ENCODE results near the gene GPR152. TPM values are rescaled to one million over a fixed set of nuclear protein-coding genes. Genes with fewer than 3 reads are reported as not detected.
A peak's percentile ranks its signal among the peaks of the same experiment; 100 is the strongest.

Gene GPR152
- total RNA-seq, 2 donors from 2014 or later, result not detected

DNA sequence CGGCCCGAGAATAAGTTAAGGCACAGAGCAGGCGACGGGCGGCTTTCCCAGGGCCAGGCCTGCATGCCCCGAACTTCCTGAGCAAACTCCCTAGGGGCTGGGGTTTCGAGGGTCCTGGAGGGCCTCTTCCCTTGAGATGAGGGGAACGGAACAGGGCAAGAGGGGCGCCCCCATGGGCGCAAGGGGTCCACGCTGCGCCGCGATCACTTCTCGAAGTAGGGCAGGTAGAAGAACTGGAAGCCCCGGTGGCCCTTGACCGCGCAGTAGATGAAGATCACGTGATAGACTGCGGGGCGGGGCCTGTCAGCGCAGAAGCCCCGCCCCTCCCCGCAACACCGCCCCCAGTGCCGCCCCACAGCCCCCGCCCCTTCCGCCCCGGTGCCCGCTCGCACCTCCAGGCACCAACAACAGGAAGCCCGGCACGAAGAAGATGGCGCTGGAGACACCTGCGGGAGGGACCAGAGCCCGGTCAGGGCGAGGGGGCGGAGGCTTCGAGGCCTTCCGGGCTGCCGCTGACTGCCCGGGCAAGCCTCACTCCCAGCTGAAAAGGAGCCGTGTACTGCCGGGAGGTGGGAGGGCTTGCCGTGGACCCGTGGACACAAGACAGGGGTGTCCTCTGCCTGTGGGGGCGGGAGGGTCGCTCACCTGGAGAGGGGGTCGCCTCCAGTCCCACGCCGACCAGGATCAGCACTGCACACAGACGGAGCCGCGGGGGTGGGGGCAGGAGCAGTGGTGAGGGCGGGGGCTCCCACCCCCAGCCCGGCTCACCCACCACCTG, 12.1 kb upstream of the GPR152 start:
- intact Hi-C loops (cut with DNase I), result loop anchor here (5.0 kb wide), 1 partner anchor 62 kb away; the partner anchor contains the start of genes PPP1CA and TBC1D10C
- Histone ChIP-seq H3K27ac (peak overlapping the region; percentile 81 to 90), H3K9me3 (no peaks in the 10 kb centered on the region), H3K36me3 (peaks cover 0 to 4% of the 10 kb centered on the region in 2 donors), H3K27me3 (replicated peaks; ENCODE audit: insufficient read depth) (no peaks in the 10 kb centered on the region), H3K4me3 (peak overlapping the region; percentile 26 to 43), H3K4me1 (replicated peaks) (peaks cover 6% of the 10 kb centered on the region)
- TF ChIP-seq, protein P1, sequence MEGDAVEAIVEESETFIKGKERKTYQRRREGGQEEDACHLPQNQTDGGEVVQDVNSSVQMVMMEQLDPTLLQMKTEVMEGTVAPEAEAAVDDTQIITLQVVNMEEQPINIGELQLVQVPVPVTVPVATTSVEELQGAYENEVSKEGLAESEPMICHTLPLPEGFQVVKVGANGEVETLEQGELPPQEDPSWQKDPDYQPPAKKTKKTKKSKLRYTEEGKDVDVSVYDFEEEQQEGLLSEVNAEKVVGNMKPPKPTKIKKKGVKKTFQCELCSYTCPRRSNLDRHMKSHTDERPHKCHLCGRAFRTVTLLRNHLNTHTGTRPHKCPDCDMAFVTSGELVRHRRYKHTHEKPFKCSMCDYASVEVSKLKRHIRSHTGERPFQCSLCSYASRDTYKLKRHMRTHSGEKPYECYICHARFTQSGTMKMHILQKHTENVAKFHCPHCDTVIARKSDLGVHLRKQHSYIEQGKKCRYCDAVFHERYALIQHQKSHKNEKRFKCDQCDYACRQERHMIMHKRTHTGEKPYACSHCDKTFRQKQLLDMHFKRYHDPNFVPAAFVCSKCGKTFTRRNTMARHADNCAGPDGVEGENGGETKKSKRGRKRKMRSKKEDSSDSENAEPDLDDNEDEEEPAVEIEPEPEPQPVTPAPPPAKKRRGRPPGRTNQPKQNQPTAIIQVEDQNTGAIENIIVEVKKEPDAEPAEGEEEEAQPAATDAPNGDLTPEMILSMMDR (IDR thresholded peaks at IDR 0.05), result no peak
- TF ChIP-seq POLR2AphosphoS5 (IDR thresholded peaks at IDR 0.05) (peak; percentile 66), POLR2A (IDR thresholded peaks at IDR 0.05) (peak; percentile 69)
- WGBS, result 38% methylated on average over 35 of the region's 56 CpGs
- peak; percentile 85 for DNase-seq (ENCODE audit: low spot score)

DNA sequence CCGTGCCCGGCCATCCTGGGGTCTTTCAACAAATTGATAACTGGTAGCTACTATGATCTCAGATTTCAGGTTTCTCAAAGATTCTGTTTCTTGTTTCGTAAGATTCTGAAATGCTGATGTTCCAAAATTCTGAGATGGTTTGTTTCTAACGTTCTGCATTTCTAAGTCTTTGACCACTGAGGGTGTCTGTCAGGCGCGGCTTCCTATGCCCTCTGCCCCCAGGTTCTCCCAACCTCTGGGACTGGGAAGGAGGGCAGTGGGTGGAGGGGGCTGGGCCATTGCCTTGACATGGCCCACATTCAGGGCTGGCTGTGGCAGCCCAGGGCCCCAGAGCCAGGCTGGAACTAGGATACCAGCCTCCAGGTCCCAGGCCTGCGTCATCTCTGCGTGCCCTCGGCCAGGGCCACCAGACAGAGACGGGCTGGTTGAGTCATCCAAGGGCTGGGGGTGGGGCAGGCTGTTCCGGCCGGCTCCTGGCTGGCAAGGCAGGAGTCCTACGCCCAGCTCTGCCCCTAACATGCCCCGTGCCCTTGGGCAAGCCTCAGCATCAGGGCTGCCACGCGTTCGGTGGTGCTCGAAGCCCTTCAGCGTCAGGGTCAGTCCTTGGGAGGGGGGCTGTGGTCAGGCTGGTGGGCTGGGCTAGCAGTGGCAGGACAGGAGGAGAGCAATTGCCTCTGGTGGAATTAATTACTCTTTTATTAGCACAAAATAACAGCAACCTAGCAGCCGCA, 11.3 kb upstream of the GPR152 start:
- 86% methylated on average over 17 of the region's 20 CpGs for WGBS
- H3K4me3 ChIP-seq, result peak overlapping the region in 1 of 2 donors; percentile 43

DNA sequence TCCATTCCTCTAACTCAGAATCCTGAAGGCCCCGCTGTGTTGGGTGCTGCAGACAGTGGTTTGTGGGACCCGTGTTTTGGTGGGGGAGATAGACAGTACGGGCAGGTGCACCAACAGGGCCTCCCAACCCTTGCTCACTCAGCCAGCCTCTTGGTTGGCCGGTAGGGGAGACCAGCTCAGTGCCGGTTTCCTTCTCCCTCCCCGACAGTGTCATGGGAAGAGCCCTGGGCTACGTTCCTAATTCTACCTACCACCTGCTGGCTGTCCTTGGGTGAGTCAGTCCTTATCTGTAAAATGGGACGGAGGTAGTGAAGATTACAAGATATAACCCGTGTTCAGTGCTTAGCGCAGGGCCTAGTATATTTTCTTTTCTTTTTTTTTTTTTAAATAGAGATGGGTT, 10.7 kb upstream of the GPR152 start:
- Histone ChIP-seq H3K27ac (no peak overlapping the region), H3K36me3 (peaks cover 0 to 4% of the 10 kb centered on the region in 2 donors), H3K4me3 (no peak overlapping the region), H3K9me3 (no peaks in the 10 kb centered on the region), H3K4me1 (replicated peaks) (peaks cover 6% of the 10 kb centered on the region), H3K27me3 (replicated peaks; ENCODE audit: insufficient read depth) (no peaks in the 10 kb centered on the region)
- 90% methylated on average over 10 of the region's 10 CpGs for WGBS
- intact Hi-C loops (cut with DNase I), result no loop called here
- TF ChIP-seq POLR2A (IDR thresholded peaks at IDR 0.05) (no peak), POLR2AphosphoS5 (IDR thresholded peaks at IDR 0.05) (no peak)
- TF ChIP-seq, protein P1 (IDR thresholded peaks at IDR 0.05), result no peak
- no peak for DNase-seq (ENCODE audit: low spot score)

More for the DNA sequence above, 11.3 kb upstream of the GPR152 start:
- no peak for DNase-seq (ENCODE audit: low spot score)
- intact Hi-C loops (cut with DNase I), result no loop called here
- Histone ChIP-seq H3K4me1 (replicated peaks) (peaks cover 6% of the 10 kb centered on the region), H3K36me3 (peaks cover 0 to 4% of the 10 kb centered on the region in 2 donors), H3K27ac (peak overlapping the region; percentile 81 to 90), H3K27me3 (replicated peaks; ENCODE audit: insufficient read depth) (no peaks in the 10 kb centered on the region), H3K9me3 (no peaks in the 10 kb centered on the region)
- TF ChIP-seq, protein P1 (IDR thresholded peaks at IDR 0.05), result no peak
- no peak for TF ChIP-seq POLR2A (IDR thresholded peaks at IDR 0.05)
- no peak for TF ChIP-seq POLR2AphosphoS5 (IDR thresholded peaks at IDR 0.05)

DNA sequence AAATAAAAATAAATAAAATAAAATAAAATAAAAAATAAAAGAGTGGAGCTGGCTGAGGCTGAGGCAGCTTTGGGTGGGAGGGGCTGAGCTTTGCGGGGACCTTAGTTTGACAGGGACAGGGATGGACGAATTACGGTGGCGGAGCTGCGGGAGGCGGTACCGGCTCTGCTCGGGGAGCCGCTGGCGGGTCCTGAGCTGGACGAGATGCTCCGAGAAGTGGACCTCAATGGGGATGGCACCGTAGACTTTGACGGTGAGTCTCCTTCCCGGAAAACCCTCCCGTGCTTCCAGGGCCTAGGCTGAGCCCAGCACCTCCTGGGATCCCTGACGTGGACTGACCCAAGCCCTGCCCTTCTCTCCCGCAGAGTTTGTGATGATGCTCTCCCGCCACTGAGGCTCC, 5.7 kb upstream of the GPR152 start:
- no peak overlapping the region for H3K27ac ChIP-seq
- intact Hi-C loops (cut with DNase I), result no loop called here
- no peak for DNase-seq (ENCODE audit: low spot score)
- 86% methylated on average over 19 of the region's 19 CpGs for WGBS
- H3K4me1 ChIP-seq (replicated peaks), result no peaks in the 10 kb centered on the region
- TF ChIP-seq, protein P1 (IDR thresholded peaks at IDR 0.05), result no peak
- TF ChIP-seq POLR2AphosphoS5 (IDR thresholded peaks at IDR 0.05) (no peak), POLR2A (IDR thresholded peaks at IDR 0.05) (no peak)
- no peaks in the 10 kb centered on the region for H3K36me3 ChIP-seq
- H3K9me3 ChIP-seq, result no peaks in the 10 kb centered on the region
- no peaks in the 10 kb centered on the region for H3K27me3 ChIP-seq (replicated peaks; ENCODE audit: insufficient read depth)
- no peak overlapping the region for H3K4me3 ChIP-seq
